Cardiac atrium fibroblast (primary cell): Measurements from ENCODE around the gene SHBG. TPM values are rescaled to one million over a fixed set of nuclear protein-coding genes. Genes with fewer than 3 reads are reported as not detected.

Source experiments
- total RNA-seq: library from RNA; depleted of rRNA; stranded (reverse); fragments of >200 nt; gene quantifications from 2 replicates; pipeline ENCODE4 v1.2.3, GENCODE V29; 2015

The SHBG gene, protein sequence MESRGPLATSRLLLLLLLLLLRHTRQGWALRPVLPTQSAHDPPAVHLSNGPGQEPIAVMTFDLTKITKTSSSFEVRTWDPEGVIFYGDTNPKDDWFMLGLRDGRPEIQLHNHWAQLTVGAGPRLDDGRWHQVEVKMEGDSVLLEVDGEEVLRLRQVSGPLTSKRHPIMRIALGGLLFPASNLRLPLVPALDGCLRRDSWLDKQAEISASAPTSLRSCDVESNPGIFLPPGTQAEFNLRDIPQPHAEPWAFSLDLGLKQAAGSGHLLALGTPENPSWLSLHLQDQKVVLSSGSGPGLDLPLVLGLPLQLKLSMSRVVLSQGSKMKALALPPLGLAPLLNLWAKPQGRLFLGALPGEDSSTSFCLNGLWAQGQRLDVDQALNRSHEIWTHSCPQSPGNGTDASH
- 1.6 TPM in 1 of 2 replicates, not detected in the other for total RNA-seq

DNA sequence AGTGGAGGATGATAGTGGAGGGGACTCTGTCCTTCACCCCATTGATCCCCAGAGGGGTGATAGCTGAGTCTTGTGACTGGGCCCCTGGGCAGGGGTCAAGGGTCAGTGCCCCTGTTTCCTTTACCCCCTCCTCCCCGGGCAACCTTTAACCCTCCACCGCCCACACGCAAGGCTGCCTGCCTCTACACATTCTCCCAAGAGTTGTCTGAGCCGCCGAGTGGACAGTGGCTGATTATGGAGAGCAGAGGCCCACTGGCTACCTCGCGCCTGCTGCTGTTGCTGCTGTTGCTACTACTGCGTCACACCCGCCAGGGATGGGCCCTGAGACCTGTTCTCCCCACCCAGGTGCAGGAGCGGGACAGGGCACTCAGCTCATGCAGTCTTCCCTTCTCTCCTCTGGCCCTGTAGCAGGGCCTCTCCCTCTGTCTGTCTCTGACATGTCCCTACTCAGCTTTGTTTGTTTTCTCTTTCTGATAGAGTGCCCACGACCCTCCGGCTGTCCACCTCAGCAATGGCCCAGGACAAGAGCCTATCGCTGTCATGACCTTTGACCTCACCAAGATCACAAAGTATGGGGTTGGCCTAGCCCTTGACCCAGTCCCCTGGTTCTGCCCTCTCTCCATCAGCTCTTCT is at the start of gene SHBG:
Gene SHBG (plus strand): TSS at position 197 of the 633 bp plus-strand sequence. CDS start 38 bp downstream, at position 235.

DNA sequence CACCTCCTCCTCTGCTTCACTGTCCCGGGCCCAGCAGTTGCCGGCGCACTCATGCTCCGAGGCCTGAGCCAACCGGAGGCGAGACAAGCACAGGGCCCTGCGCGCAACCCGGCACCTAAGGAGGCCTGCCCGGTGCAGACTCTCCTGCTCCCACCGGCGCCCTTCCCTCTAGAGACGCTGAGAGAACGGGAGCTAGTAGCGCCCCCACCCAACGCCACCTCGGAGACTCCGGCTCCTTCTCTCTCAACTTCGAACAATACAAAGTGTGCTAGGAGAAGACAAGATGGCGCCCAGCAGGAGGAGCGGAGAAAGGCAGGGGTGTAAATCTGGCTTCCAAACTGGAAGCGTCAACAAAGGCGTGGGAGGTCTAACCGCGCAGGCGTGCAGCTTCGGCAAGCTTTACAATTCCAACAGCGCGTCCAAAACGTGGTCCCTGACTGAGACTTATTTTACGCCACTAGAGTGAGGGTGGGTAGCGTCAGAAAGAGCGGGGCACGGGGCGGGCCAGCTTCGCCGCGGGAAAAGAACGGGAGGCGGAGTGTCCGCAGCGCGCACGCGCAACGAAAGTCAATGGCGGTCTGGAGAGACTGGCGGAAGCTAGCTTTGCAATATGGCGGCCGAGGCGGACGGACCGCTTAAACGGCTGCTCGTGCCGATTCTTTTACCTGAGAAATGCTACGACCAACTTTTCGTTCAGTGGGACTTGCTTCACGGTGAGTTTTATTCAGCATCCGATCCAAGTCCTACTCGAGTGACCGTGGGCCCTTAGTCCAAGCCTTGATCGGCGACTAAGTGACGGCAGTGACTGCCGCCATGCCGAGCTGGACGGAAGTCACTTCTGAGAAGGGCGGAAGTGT is 46.5 kb upstream of the SHBG start, which contains the start of gene MPDU1:
Gene MPDU1 (plus strand): TSS at position 600 of the 857 bp plus-strand sequence. CDS start 11 bp downstream, at position 611.

DNA sequence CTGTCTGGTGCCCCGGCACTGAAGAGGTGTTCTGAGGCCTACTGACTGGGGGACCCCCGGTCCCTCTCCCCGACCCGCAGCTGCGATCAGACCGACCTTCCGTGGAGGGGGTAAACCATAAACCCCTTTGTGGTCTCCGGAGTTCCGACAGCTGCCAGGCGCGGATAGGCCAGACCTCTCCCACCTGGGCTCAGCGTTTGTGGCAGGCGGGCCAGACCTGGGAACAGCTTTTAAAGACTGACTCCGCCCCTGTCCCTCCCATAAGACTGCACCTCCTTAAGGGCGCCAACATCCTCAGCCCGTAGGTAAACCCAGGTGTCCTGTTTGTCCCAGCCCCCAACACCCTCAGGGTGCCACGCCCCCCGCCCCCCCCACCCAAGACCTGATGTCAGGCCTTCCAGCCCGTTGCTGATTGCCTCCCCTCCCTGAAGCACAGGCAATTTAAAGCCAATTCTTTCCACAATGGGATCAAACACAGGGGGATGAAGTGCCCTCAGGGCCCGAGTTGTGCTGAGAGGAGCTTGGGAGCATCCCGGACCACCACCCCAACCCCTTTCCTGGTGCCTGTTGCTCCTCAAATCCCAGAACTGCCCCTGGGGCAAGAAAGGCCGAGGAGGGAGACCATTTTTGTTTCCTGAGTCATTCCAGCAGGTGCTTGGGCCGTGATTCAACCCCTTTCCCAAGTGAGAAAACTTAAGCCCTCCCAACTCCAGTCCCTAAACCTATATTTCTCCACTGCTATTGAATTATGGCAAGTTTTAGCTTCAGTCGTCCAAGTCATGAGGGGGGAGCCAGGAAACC is 39.8 kb upstream of the SHBG start, which contains the start of gene SOX15:
Gene SOX15 (minus strand): TSS at position 204 of the 801 bp plus-strand sequence. CDS start 418 bp downstream, outside the sequence.

DNA sequence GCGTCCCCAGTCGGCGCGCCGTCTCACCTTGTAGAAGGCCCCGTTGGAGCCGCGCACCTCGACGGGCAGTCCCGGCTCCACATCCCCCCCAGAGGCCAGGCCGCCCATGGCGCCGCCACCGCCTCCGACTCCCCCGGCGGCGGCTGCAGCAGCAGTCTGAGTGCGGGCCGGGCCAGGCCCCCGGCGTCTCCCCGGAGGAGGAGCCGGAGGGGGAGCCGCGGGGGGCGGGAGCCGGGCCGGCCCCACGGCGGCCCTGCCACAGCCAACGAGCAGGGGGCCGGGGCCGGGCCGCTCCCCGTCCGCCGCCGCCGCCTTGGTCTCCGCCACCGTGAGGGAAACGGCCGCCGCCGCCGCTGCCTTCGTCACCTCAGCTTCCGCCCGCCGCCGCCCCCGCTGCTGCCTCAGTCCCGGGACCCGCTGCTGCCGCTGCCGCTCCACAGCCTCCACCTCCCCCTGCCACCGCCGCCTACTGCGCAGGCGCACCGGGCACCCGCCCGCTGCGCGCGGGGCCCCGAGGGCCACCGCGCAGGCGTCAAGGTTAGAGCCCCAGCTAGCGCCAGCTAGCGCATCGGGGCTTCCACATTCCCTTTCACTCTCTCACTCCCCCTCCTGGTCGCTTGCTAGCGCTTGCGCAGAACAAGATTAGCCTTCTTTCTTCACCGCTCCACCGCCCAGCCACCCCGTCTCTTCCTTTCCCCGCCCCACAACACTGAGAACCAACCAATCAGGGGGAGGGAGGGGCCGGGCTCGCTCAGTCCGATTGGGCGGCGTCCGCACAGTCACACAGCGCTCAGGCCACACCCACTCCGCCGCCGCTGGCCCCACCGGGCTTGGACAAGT is 15.3 kb upstream of the SHBG start, which contains the start of gene FXR2:
Gene FXR2 (minus strand): TSS at position 473 of the 840 bp plus-strand sequence. CDS start 365 bp downstream, at position 108.

DNA sequence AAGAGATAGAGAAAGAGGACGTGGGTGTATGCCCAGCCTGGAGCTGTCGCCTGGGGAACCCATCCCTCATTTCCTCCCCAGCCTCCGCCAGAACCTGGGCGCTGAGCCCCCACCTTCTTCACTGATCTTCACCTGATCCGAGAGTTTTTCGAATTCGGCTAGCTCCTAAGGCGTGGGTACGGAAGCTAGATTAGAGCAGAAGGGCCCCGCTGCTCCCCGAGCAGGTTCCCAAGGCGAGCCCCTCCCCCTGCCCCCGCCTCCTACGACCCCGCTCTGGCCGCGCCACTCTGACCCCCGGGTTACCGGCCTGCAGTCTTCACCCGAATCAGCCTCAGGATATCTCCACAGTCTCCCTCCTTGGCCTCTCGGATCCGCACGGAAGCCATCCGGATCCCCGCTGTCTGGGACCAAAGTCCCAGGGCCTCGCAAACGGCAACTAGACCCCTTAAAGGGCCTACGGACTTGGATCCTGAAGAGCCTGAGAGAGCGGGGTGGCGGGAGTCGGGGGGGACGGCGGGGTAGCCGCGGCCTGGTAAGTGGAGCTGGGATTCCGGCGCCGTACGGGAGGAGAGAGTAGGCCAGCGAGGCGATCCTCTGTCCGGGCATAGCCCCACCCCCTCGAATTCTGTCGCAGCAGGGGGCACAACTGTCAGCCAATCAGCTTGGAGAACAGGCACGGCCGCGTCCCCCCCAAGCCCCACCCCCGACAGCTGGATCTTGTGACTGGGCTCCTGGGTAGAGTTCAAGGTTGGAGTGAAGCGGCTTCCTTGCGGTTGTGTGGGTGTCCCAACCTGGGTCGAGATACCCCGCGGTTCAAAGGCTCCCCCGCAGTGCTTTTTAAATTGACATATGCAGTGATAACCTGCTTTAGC is 2.4 kb upstream of the SHBG start, which contains the start of gene SAT2:
Gene SAT2 (minus strand): TSS at position 572 of the 872 bp plus-strand sequence. CDS start 186 bp downstream, at position 386.

DNA sequence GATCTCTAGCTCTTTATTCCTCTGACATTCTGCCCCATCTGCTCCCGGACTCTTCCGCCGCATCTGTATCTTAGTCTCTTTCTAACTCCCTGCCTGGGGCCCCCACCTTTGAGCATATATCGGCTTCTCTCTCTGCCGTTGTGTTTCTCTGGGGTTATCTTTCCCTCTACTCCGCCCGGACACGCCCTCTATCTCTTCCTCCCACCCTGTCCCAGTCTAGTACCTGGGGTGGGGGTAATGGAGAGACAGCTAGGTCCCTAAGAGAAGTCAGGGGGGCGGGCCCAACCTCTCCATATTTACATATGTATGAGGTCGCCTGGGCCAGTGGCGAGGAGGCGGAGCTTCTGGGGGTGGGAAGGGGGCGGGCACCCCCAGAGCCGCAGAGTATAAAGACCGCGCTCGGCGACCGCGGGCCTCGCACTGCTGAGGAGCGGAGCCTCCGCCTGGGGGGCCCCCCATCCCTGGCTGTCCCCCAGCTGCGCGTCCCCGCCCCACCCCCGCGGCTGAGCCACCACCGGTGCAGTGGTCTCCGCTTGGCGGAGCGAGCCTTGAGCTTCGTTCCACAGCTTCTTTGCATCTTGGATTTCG is 20.7 kb downstream of the SHBG start, which contains the start of gene ATP1B2:
Gene ATP1B2 (plus strand): TSS at position 418 of the 588 bp plus-strand sequence. CDS start 593 bp downstream, outside the sequence.

Other genes with a start within 250 kb of the SHBG start
- under 0.01 and 0.18 TPM in 2 replicates for gene TNK1, start 249.0 kb upstream of the SHBG start, total RNA-seq
- 62.9 and 82.3 TPM in 2 replicates for gene PLSCR3, start 235.6 kb upstream of the SHBG start, total RNA-seq
- 147 and 158 TPM in 2 replicates for gene TMEM256, start 226.0 kb upstream of the SHBG start, total RNA-seq
- gene NLGN2, start 222.3 kb upstream of the SHBG start, total RNA-seq, result 7.8 and 12.5 TPM in 2 replicates
- gene SPEM1, start 209.8 kb upstream of the SHBG start, total RNA-seq, result not detected in 2 replicates
- not detected in 2 replicates for gene SPEM2, start 204.5 kb upstream of the SHBG start, total RNA-seq
- gene SPEM3, start 201.3 kb upstream of the SHBG start, total RNA-seq, result not detected in 2 replicates
- 2.9 and 3.8 TPM in 2 replicates for gene TMEM102, start 194.7 kb upstream of the SHBG start, total RNA-seq
- 1.8 and 3.4 TPM in 2 replicates for gene FGF11, start 190.6 kb upstream of the SHBG start, total RNA-seq
- 6.9 and 8.3 TPM in 2 replicates for gene CHRNB1, start 185.1 kb upstream of the SHBG start, total RNA-seq
- gene ZBTB4, start 150.5 kb upstream of the SHBG start, total RNA-seq, result 20.4 and 27.2 TPM in 2 replicates
- gene SLC35G6, start 148.7 kb upstream of the SHBG start, total RNA-seq, result not detected in 2 replicates
- 57.0 and 69.2 TPM in 2 replicates for gene POLR2A, start 145.8 kb upstream of the SHBG start, total RNA-seq
- 39.2 and 40.1 TPM in 2 replicates for gene TNFSF12, start 81.1 kb upstream of the SHBG start, total RNA-seq
- gene TNFSF13, start 71.4 kb upstream of the SHBG start, total RNA-seq, result 2.8 and 11.4 TPM in 2 replicates
- 42.2 and 62.5 TPM in 2 replicates for gene SENP3, start 68.2 kb upstream of the SHBG start, total RNA-seq
- 19.3 and 30.1 TPM in 2 replicates for gene CD68, start 50.5 kb upstream of the SHBG start, total RNA-seq
- 156 and 212 TPM in 2 replicates for gene MPDU1, start 46.3 kb upstream of the SHBG start, total RNA-seq
- gene SOX15, start 40.0 kb upstream of the SHBG start, total RNA-seq, result not detected in 2 replicates
- 32.1 and 35.6 TPM in 2 replicates for gene FXR2, start 15.2 kb upstream of the SHBG start, total RNA-seq
- gene SAT2, start 2.3 kb upstream of the SHBG start, total RNA-seq, result 36.8 and 47.5 TPM in 2 replicates
- gene ATP1B2, start 20.8 kb downstream of the SHBG start, total RNA-seq, result 2.9 TPM in 1 of 2 replicates, not detected in the other
- gene TP53, start 57.4 kb downstream of the SHBG start, total RNA-seq, result 42.1 and 51.4 TPM in 2 replicates
- gene WRAP53, start 58.3 kb downstream of the SHBG start, total RNA-seq, result 4.7 and 7.9 TPM in 2 replicates
- gene EFNB3, start 75.1 kb downstream of the SHBG start, total RNA-seq, result 6.6 and 7.0 TPM in 2 replicates
- 2.3 and 6.3 TPM in 2 replicates for gene DNAH2, start 87.6 kb downstream of the SHBG start, total RNA-seq
- 3.2 and 7.6 TPM in 2 replicates for gene KDM6B, start 204.1 kb downstream of the SHBG start, total RNA-seq
- gene TMEM88, start 224.9 kb downstream of the SHBG start, total RNA-seq, result 0.72 TPM in 1 of 2 replicates, not detected in the other
- gene NAA38, start 227.4 kb downstream of the SHBG start, total RNA-seq, result 110 and 113 TPM in 2 replicates
- 7.6 and 8.1 TPM in 2 replicates for gene CYB5D1, start 227.9 kb downstream of the SHBG start, total RNA-seq